CD14-positive monocyte (primary cell): ENCODE data around the gene CNTN1. TPM values are rescaled to one million over a fixed set of nuclear protein-coding genes. Genes with fewer than 3 reads are reported as not detected.

Experiments
- DNase-seq, 3 donors: peaks; one replicate each; pipeline ENCODE4 v3.0.0-alpha.2; 2011 to 2022
- H2AFZ ChIP-seq: 2 replicates; pipeline ENCODE4 v1.6.0; 2012; ENCODE audit warnings: mild to moderate bottlenecking, low read depth, low read length, inconsistent platforms; ENCODE audit not compliant: insufficient read depth, poor library complexity, severe bottlenecking
- H3K27ac ChIP-seq, 2 donors: 1 replicate in 1 of 2; 2 replicates in 1 of 2; pipeline ENCODE4 v1.5.1; 2012 to 2013; ENCODE audit warnings: low read length in 2 of 2, control low read depth in 1 of 2, inconsistent platforms in 1 of 2, low read depth in 1 of 2, mild to moderate bottlenecking in 1 of 2
- H3K27me3 ChIP-seq, 2 donors: one replicate each; pipeline versions ENCODE4 v1.6.0 to v1.6.1; 2011 to 2013; ENCODE audit warnings: low read length in 2 of 2; ENCODE audit not compliant: control insufficient read depth in 2 of 2, insufficient read depth in 2 of 2
- H3K36me3 ChIP-seq, 2 donors: replicated peaks in 1 of 2; 1 replicate in 1 of 2; 2 replicates in 1 of 2; pipeline versions ENCODE4 v1.5.1 to v1.6.1; 2012 to 2013; ENCODE audit warnings: low read length in 2 of 2, control low read depth in 1 of 2, inconsistent platforms in 1 of 2, mild to moderate bottlenecking in 1 of 2; ENCODE audit not compliant: insufficient read depth in 2 of 2, control insufficient read depth in 1 of 2
- H3K4me1 ChIP-seq, 2 donors: 1 replicate in 1 of 2; 2 replicates in 1 of 2; pipeline versions ENCODE4 v1.5.1 to v1.6.1; 2012 to 2013; ENCODE audit warnings: low read length in 2 of 2, control low read depth in 1 of 2, inconsistent platforms in 1 of 2, mild to moderate bottlenecking in 1 of 2, moderate library complexity in 1 of 2; ENCODE audit not compliant: insufficient read depth in 2 of 2, control insufficient read depth in 1 of 2
- H3K4me2 ChIP-seq: replicated peaks from 2 replicates; pipeline ENCODE3; 2012; ENCODE audit warnings: low read length, moderate library complexity, mild to moderate bottlenecking; ENCODE audit not compliant: poor library complexity, severe bottlenecking; ENCODE audit errors: extremely low read depth
- H3K4me3 ChIP-seq, 3 experiments: fragments of 200-600 bp in 1 of 3; sonication (generic) in 1 of 3; replicated peaks in 1 of 3; 1 replicate in 2 of 3; 2 replicates in 1 of 3; pipeline ENCODE4 v1.5.1; 2011 to 2013; ENCODE audit warnings: low read length in 3 of 3, mild to moderate bottlenecking in 3 of 3, control low read depth in 2 of 3, low read depth in 2 of 3, inconsistent platforms in 1 of 3, moderate library complexity in 1 of 3
- H3K79me2 ChIP-seq: 2 replicates; pipeline ENCODE4 v1.6.0; 2012; ENCODE audit warnings: mild to moderate bottlenecking, control low read depth, inconsistent platforms, low read length, moderate library complexity; ENCODE audit not compliant: insufficient read depth
- H3K9ac ChIP-seq: 2 replicates; pipeline ENCODE4 v1.6.0; 2017; ENCODE audit warnings: low read length, mild to moderate bottlenecking; ENCODE audit not compliant: insufficient read depth, poor library complexity, severe bottlenecking
- H3K9me3 ChIP-seq, 2 donors: replicated peaks in 1 of 2; 1 replicate in 1 of 2; 2 replicates in 1 of 2; pipeline versions ENCODE4 v1.5.1 to v1.6.1; 2012 to 2013; ENCODE audit warnings: low read length in 2 of 2, control low read depth in 1 of 2; ENCODE audit not compliant: control insufficient read depth in 1 of 2, insufficient read depth in 1 of 2
- H4K20me1 ChIP-seq: 2 replicates; pipeline ENCODE4 v1.6.0; 2012; ENCODE audit warnings: mild to moderate bottlenecking, low read length, control low read depth, moderate library complexity; ENCODE audit not compliant: insufficient read depth
- H3K27ac Mint-ChIP-seq, 7 donors: one replicate each; pipeline ENCODE4 v1.8.0; 2020; ENCODE audit warnings: mild to moderate bottlenecking in 7 of 7, mixed read lengths in 7 of 7, moderate library complexity in 6 of 7, inconsistent platforms in 2 of 7
- H3K27me3 Mint-ChIP-seq, 3 donors: one replicate each; pipeline ENCODE4 v1.8.0; 2021 to 2022; ENCODE audit warnings: low read depth in 3 of 3, mild to moderate bottlenecking in 3 of 3, mixed read lengths in 3 of 3, moderate library complexity in 3 of 3, inconsistent platforms in 1 of 3
- H3K36me3 Mint-ChIP-seq, 2 donors: one replicate each; pipeline ENCODE4 v1.8.0; 2020; ENCODE audit warnings: mixed read lengths in 2 of 2, inconsistent platforms in 1 of 2, mild to moderate bottlenecking in 1 of 2
- H3K4me1 Mint-ChIP-seq: one replicate; pipeline ENCODE4 v1.8.0; 2020; ENCODE audit warnings: mild to moderate bottlenecking, mixed read lengths
- H3K4me3 Mint-ChIP-seq, 2 donors: one replicate each; pipeline ENCODE4 v1.8.0; 2020; ENCODE audit warnings: mild to moderate bottlenecking in 2 of 2, mixed read lengths in 2 of 2, moderate library complexity in 1 of 2
- H3K9me3 Mint-ChIP-seq, 7 donors: one replicate each; pipeline ENCODE4 v1.8.0; 2020 to 2022; ENCODE audit warnings: mixed read lengths in 7 of 7, mild to moderate bottlenecking in 6 of 7, moderate library complexity in 6 of 7, inconsistent platforms in 2 of 7
- CTCF ChIP-seq: fragments of 200-600 bp; IDR thresholded peaks from one replicate; pipeline ENCODE4 v1.8.0; 2022; ENCODE audit warnings: antibody characterized with exemption, mild to moderate bottlenecking
- WGBS: methylation state at CpG from one replicate; pipeline ENCODE4 v1.1.5; 2013; ENCODE audit warnings: missing lambda C conversion rate; ENCODE audit not compliant: insufficient coverage; 5-methylcytosine and 5-hydroxymethylcytosine counted together
- intact Hi-C, 2 donors: fragments of 100-400 bp; cut with micrococcal nuclease; formaldehyde crosslinking; loops; one replicate each; pipeline versions ENCODE4 v1.15.0 to v1.15.1; 2023
- polyA plus RNA-seq, 3 donors: library from polyadenylated mRNA; depleted of rRNA in 1 of 3; unstranded in 2 of 3; stranded (reverse) in 1 of 3; fragments of 300-500 nt in 2 of 3; fragments of >200 nt in 1 of 3; fragmentation: Illumina TruSeq in 2 of 3; gene quantifications; 1 replicate in 2 of 3; 2 replicates in 1 of 3; pipeline ENCODE4 v1.2.3, GENCODE V29; 2012 to 2021

The CNTN1 gene
- polyA plus RNA-seq, 3 donors, result not detected

GRCh38 chr12:40915172-40915571 is 222.9 kb downstream of the CNTN1 start:
- Histone ChIP-seq H3K27me3 (no peaks in the 10 kb centered on the region), H3K36me3 (no peaks in the 10 kb centered on the region), H3K4me3 (no peak overlapping the region), H3K27ac (no peak overlapping the region), H3K79me2 (no peaks in the 10 kb centered on the region), H3K4me1 (no peaks in the 10 kb centered on the region), H3K9me3 (no peaks in the 10 kb centered on the region), H3K9ac (no peak overlapping the region), H2AFZ (no peak overlapping the region), H4K20me1 (no peaks in the 10 kb centered on the region), H3K4me2 (no peak overlapping the region)
- H3K4me3 Mint-ChIP-seq, result no peak overlapping the region
- H3K9me3 Mint-ChIP-seq, result no peaks in the 10 kb centered on the region
- no peak overlapping the region for H3K27ac Mint-ChIP-seq
- H3K4me1 Mint-ChIP-seq, result peaks cover 5% of the 10 kb centered on the region
- WGBS, result no CpG with 5 or more reads among the region's 2 CpGs
- no peak for TF ChIP-seq CTCF
- intact Hi-C loops, result no loop called here
- no peak for DNase-seq
- no peaks in the 10 kb centered on the region for H3K27me3 Mint-ChIP-seq
- no peaks in the 10 kb centered on the region for H3K36me3 Mint-ChIP-seq

- Mint-ChIP-seq H3K27ac (no peak overlapping the region), H3K9me3 (no peaks in the 10 kb centered on the region), H3K4me1 (peaks cover 5% of the 10 kb centered on the region), H3K27me3 (peaks cover 0 to 2% (median under 1%) of the 10 kb centered on the region in 3 donors), H3K36me3 (no peaks in the 10 kb centered on the region), H3K4me3 (no peak overlapping the region)
- Histone ChIP-seq H4K20me1 (no peaks in the 10 kb centered on the region), H3K27me3 (no peaks in the 10 kb centered on the region), H3K4me2 (no peak overlapping the region), H3K27ac (no peak overlapping the region), H3K4me1 (no peaks in the 10 kb centered on the region), H3K4me3 (no peak overlapping the region), H3K36me3 (no peaks in the 10 kb centered on the region), H2AFZ (peak overlapping the region; percentile 14), H3K9ac (no peak overlapping the region), H3K79me2 (no peaks in the 10 kb centered on the region), H3K9me3 (no peaks in the 10 kb centered on the region)
- WGBS, result 87% methylated on average over 3 of the region's 6 CpGs
- TF ChIP-seq CTCF, result no peak
- no peak for DNase-seq
- intact Hi-C loops, result no loop called here
These were observed 225.3 kb downstream of the CNTN1 start for GRCh38 chr12:40917561-40917960.
